Choroid plexus epithelial cell (primary cell): ENCODE results near the gene GRK4.
A peak's percentile ranks its signal among the peaks of the same experiment; 100 is the strongest.

Experiments used
- DNase-seq: peaks from one replicate; pipeline ENCODE4 v3.0.0-alpha.2; 2010; ENCODE audit warnings: low read depth
- H3K4me3 ChIP-seq: 2 replicates; pipeline ENCODE4 v1.5.1; 2011; ENCODE audit warnings: low read depth, mild to moderate bottlenecking, control low read depth, low read length, moderate library complexity
- TF ChIP-seq, protein P1 (sequence below): conservative IDR thresholded peaks from 2 replicates; pipeline ENCODE4 v1.5.1; 2011; ENCODE audit warnings: low read depth, mild to moderate bottlenecking, control low read depth, inconsistent platforms, low read length, moderate library complexity

Gene GRK4

DNA sequence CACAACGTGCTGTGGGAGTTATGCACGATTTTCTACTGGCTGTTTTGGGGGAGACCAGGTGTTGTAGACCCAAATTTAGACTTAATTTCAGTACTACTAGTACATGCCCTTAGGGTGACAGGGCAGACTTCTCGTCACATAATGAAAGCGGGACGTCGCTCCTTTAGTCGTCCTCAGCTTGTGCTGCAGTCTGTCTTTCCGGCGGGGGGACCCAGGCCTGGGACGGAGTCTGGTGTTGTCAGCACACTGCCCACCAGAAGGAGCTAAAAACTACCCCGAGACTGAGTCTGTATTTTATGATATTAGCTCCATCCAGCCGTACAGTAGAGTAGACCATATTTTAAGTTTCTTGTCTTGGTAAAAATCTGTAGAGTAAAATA, 35.7 kb upstream of the GRK4 start:
- TF ChIP-seq, protein P1, sequence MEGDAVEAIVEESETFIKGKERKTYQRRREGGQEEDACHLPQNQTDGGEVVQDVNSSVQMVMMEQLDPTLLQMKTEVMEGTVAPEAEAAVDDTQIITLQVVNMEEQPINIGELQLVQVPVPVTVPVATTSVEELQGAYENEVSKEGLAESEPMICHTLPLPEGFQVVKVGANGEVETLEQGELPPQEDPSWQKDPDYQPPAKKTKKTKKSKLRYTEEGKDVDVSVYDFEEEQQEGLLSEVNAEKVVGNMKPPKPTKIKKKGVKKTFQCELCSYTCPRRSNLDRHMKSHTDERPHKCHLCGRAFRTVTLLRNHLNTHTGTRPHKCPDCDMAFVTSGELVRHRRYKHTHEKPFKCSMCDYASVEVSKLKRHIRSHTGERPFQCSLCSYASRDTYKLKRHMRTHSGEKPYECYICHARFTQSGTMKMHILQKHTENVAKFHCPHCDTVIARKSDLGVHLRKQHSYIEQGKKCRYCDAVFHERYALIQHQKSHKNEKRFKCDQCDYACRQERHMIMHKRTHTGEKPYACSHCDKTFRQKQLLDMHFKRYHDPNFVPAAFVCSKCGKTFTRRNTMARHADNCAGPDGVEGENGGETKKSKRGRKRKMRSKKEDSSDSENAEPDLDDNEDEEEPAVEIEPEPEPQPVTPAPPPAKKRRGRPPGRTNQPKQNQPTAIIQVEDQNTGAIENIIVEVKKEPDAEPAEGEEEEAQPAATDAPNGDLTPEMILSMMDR: no peak
- no peak overlapping the region for H3K4me3 ChIP-seq
- DNase-seq: no peak

DNA sequence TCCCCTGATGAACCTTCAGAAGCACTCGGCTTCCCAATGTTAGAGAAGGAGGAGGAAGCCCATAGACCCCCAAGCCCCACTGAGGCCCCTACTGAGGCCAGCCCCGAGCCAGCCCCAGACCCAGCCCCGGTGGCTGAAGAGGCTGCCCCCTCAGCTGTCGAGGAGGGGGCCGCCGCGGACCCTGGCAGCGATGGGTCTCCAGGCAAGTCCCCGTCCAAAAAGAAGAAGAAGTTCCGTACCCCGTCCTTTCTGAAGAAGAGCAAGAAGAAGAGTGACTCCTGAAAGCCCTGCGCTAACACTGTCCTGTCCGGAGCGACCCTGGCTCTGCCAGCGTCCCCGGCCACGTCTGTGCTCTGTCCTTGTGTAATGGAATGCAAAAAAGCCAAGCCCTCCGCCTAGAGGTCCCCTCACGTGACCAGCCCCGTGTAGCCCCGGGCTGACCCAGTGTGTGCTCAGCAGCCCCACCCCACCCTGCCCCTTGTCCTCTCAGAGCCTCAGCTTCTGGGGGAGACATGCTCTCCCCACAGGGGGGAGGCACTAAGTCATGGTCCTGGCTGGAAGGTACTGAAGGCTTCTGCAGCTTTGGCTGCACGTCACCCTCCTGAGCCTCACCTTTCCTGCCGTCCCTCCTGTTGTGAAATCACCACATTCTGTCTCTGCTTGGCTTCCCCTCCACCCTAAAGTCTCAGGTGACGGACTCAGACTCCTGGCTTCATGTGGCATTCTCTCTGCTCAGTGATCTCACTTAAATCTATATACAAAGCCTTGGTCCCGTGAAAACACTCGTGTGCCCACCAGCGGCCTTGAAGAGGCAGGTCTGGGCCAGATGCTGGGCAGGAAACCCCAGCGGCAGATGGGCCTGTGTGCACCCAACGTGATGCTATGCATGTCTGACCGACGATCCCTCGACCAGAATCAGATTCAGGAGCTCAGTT, 34.9 kb upstream of the GRK4 start:
- TF ChIP-seq, protein P1: no peak
- H3K4me3 ChIP-seq: no peak overlapping the region
- no peak for DNase-seq

DNA sequence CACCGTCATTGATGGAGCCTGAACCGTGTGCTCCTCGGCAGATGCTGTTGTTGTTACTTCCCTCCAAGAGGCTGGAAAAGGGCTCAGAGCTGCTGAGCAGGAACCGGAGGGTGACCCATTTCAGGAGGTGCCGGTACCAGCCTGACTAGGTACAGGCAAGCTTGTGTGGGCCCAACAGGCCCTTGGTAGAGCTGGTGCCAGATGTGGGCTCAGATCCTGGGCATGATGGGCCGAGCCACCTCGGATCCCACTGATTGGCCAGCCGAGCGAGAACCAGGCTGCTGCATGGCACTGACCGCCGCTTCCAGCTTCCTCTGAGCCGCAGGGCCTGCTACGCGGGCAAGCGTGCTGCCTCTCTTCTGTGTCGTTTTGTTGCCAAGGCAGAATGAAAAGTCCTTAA, 33.9 kb upstream of the GRK4 start:
- DNase-seq: no peak
- TF ChIP-seq, protein P1: no peak
- no peak overlapping the region for H3K4me3 ChIP-seq

DNA sequence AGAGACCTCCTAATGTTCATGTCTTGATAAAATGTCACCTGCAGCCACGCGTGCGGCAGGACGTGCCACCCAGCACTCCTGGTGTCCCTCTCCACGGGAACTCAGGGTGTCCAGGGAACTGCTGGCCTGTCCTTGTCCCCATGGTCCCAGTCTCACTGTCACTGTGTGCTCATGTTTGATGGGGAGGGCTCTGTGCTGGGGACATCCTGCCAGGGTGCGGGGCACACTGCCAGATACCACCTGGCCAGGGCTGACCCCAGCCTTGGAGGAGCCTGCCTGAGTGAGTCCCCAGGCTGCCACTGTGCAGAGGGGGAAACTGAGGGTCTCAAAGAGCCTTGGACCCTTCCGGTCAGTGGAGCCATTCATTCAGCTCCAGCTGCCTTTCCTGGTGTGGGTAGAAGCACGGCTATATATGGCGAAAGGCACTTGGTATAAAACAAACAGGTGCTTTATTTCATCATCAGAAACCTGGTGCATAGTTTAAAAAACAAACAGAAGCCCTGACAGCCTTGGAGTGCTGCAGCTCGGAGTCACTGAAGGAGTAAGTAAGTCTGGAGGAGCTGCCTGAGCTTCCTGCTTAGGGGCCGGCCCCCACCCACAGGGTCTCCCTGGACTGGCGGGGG, 33.1 kb upstream of the GRK4 start:
- no peak for DNase-seq
- H3K4me3 ChIP-seq: no peak overlapping the region
- TF ChIP-seq, protein P1: no peak

DNA sequence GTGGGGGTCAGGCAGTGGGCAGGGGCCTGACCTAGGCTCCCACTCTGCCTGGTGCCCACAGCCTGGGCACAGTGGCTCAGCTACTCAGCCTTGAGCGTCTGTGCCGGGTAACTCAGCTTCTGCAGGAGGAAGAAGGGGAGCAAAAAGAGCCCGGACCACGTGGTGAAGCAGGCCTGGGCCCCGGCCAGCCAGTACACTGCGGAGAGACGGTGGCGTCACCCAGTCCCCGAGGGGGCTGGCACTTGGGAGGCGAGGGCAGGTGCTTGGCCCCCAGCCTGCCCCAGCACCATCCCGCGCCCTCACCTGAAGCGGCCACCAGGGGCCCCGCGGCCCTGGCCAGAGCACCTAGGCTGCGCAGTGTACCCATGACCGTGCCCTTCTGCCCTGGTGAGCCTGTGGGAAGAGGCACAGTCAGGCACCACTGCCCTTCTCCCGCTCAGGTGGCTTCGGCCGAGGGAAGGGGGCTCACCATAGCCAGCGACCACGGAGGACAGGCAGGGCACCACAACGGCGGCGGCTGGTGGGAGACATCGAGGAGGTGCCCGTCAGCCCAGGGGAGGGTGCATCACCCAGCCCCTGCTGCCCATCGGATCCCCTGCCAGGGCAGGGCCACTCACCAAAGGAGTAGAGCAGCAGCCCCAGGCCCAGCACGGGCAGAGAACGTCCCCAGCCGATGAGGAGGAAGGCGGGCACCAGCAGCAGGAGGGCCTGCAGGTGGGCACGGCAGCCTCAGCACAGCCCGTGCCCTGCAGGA, 32.4 kb upstream of the GRK4 start:
- TF ChIP-seq, protein P1: peak; percentile 12
- no peak for DNase-seq
- H3K4me3 ChIP-seq: no peak overlapping the region

DNA sequence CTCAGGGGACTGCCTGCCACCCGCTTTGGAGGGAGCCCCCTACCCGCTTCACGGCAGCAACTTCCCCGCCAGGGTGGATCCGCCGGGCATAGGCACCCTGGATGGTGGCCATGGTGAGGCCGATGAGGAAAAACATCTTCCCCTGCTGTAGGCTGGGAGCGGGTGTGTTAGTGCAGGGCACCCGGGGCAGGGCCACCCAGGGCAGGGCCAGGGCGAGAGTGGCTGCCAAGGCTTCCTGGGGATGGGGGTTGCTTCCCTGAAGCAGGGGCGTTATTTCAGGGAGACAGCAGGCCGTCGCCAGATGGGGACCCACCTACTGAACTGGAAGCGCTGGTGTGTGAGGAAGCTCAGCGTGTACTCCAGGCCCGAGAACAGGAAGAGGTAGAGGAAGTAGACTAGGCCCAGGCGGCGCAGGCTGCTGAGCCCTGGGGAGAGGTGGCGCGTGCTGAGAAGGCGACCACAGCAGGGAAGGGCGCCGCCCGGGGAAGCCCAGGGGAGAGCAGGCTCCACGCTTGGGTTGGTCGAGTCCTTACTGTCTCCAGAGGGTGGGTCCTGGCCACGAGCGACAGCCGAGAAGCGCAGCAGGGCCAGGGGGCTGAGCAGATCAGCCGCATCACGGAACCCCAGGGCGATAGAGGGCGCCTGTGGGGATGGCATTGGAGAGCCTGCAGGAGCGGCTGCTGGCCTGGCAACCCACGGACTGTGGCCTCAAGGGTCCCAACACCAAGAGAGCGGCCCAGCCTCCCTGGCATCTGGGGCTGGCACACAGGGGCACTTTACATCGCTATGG, 31.7 kb upstream of the GRK4 start:
- DNase-seq: no peak
- TF ChIP-seq, protein P1: no peak
- H3K4me3 ChIP-seq: no peak overlapping the region
